IMR-90 (cell line): ENCODE measurements around the gene CHCHD2. TPM values are rescaled to one million over a fixed set of nuclear protein-coding genes. Genes with fewer than 3 reads are reported as not detected.

ENCODE experiments used
- ATAC-seq: fragments of 200-7000 bp; cut with Tn5 transposase; 2 replicates; pipeline ENCODE4 v1.9.1; 2020; ENCODE audit warnings: low read depth, mild to moderate bottlenecking, moderate library complexity
- BruUV-seq: library from RNA; stranded (reverse); fragments of 400-500 nt; replicated peaks from 2 replicates; lab custom pipeline; 2021; lab: Mats Ljungman, UMichigan
- CTCF ChIA-PET: fragments of 300-600 bp; formaldehyde crosslinking; extraction: SDS; loops from one replicate; lab custom pipeline; 2021; ENCODE audit warnings: antibody characterized with exemption; lab: Yijun Ruan, JAX
- POLR2A ChIA-PET: fragments of 300-600 bp; sonication (Branson Sonifier 250); formaldehyde crosslinking; loops from one replicate; lab custom pipeline; 2022; ENCODE audit warnings: antibody characterized with exemption; ENCODE audit not compliant: unreplicated experiment; lab: Charles Lee
- DNase-seq: peaks from one replicate; pipeline ENCODE4 v3.0.0; 2013
- H2AFZ ChIP-seq: replicated peaks from 2 replicates; pipeline ENCODE3; 2013; ENCODE audit warnings: low read length, mild to moderate bottlenecking; ENCODE audit not compliant: poor library complexity
- H2AK5ac ChIP-seq: 2 replicates; pipeline ENCODE4 v1.6.1; 2013; ENCODE audit warnings: low read depth, low read length, inconsistent platforms
- H2AK9ac ChIP-seq: replicated peaks from 2 replicates; pipeline ENCODE3; 2013; ENCODE audit warnings: mild to moderate bottlenecking, low read depth, low read length, moderate library complexity; ENCODE audit not compliant: poor library complexity
- H2BK120ac ChIP-seq: 2 replicates; pipeline ENCODE4 v1.6.1; 2013; ENCODE audit warnings: low read depth, low read length, inconsistent platforms
- H2BK15ac ChIP-seq: 3 replicates; pipeline ENCODE4 v1.6.1; 2013; ENCODE audit warnings: low read depth, low read length, inconsistent platforms
- H2BK20ac ChIP-seq: 2 replicates; pipeline ENCODE4 v1.6.1; 2013; ENCODE audit warnings: low read depth, mild to moderate bottlenecking, inconsistent platforms, low read length, moderate library complexity
- H2BK5ac ChIP-seq: 2 replicates; pipeline ENCODE4 v1.6.1; 2013; ENCODE audit warnings: mild to moderate bottlenecking, low read depth, low read length, inconsistent platforms; ENCODE audit not compliant: poor library complexity, severe bottlenecking
- H3K14ac ChIP-seq: replicated peaks from 2 replicates; pipeline ENCODE4 v1.6.1; 2013; ENCODE audit warnings: low read depth, low read length, inconsistent platforms
- H3K18ac ChIP-seq: 2 replicates; pipeline ENCODE4 v1.6.1; 2013; ENCODE audit warnings: low read depth, low read length, control low read depth
- H3K23ac ChIP-seq: 2 replicates; pipeline ENCODE4 v1.6.1; 2013; ENCODE audit warnings: low read depth, low read length, inconsistent platforms
- H3K27ac ChIP-seq: 2 replicates; pipeline ENCODE4 v1.5.1; 2013; ENCODE audit warnings: mild to moderate bottlenecking, control low read depth, low read length; ENCODE audit not compliant: insufficient read depth
- H3K27me3 ChIP-seq: 2 replicates; pipeline ENCODE4 v1.6.1; 2013; ENCODE audit warnings: low read length; ENCODE audit not compliant: control insufficient read depth, insufficient read depth
- H3K36me3 ChIP-seq: 2 replicates; pipeline ENCODE4 v1.6.1; 2013; ENCODE audit warnings: low read length, mixed read lengths; ENCODE audit not compliant: control insufficient read depth, insufficient read depth
- H3K4ac ChIP-seq: 2 replicates; pipeline ENCODE4 v1.6.1; 2013; ENCODE audit warnings: low read depth, low read length, inconsistent platforms
- H3K4me1 ChIP-seq: 2 replicates; pipeline ENCODE4 v1.6.1; 2013; ENCODE audit warnings: low read length, mixed read lengths; ENCODE audit not compliant: control insufficient read depth, insufficient read depth
- H3K4me2 ChIP-seq: 2 replicates; pipeline ENCODE4 v1.6.1; 2013; ENCODE audit warnings: low read depth, mild to moderate bottlenecking, control low read depth, low read length, moderate library complexity
- H3K4me3 ChIP-seq: 2 replicates; pipeline ENCODE4 v1.5.1; 2013; ENCODE audit warnings: low read depth, mild to moderate bottlenecking, control low read depth, low read length, moderate library complexity; ENCODE audit not compliant: insufficient read depth
- H3K56ac ChIP-seq: 2 replicates; pipeline ENCODE4 v1.6.1; 2013; ENCODE audit warnings: low read length, inconsistent platforms; ENCODE audit not compliant: insufficient read depth; ENCODE audit errors: extremely low read depth
- H3K79me1 ChIP-seq, 2 experiments: 2 replicates each; pipeline ENCODE4 v1.6.1; 2013; ENCODE audit warnings: low read length in 2 of 2, inconsistent platforms in 1 of 2, low read depth in 1 of 2
- H3K9ac ChIP-seq: 2 replicates; pipeline ENCODE4 v1.6.1; 2013; ENCODE audit warnings: low read depth, low read length, control low read depth
- H3K9me1 ChIP-seq: 2 replicates; pipeline ENCODE4 v1.6.1; 2013; ENCODE audit warnings: low read length, inconsistent platforms; ENCODE audit not compliant: insufficient read depth
- H3K9me3 ChIP-seq: 2 replicates; pipeline ENCODE4 v1.6.1; 2013; ENCODE audit warnings: low read length; ENCODE audit not compliant: control insufficient read depth, insufficient read depth
- H4K20me1 ChIP-seq: 2 replicates; pipeline ENCODE4 v1.6.1; 2013; ENCODE audit warnings: low read length, inconsistent platforms; ENCODE audit not compliant: insufficient read depth
- H4K5ac ChIP-seq: 2 replicates; pipeline ENCODE4 v1.6.1; 2013; ENCODE audit warnings: mild to moderate bottlenecking, low read depth, low read length, control low read depth
- H4K8ac ChIP-seq, 2 experiments: 2 replicates each; pipeline ENCODE4 v1.6.1; 2013; ENCODE audit warnings: low read depth in 2 of 2, low read length in 2 of 2, control low read depth in 1 of 2, inconsistent platforms in 1 of 2
- H4K91ac ChIP-seq: 2 replicates; pipeline ENCODE4 v1.6.1; 2013; ENCODE audit warnings: low read depth, low read length, inconsistent platforms; ENCODE audit not compliant: insufficient read depth
- MAFK ChIP-seq: IDR thresholded peaks from 2 replicates; pipeline ENCODE4 v1.6.1; 2012; ENCODE audit warnings: low read depth, low read length, improper control_type of control experiment
- RAD21 ChIP-seq: IDR thresholded peaks from 2 replicates; pipeline ENCODE4 v1.6.1; 2012; ENCODE audit warnings: low read length, improper control_type of control experiment
- WGBS, 2 experiments: methylation state at CpG; one replicate each; pipeline versions ENCODE4 v1.1.5 to v1.1.7; 2013; ENCODE audit warnings: missing lambda C conversion rate in 2 of 2; ENCODE audit not compliant: insufficient read length in 1 of 2; ENCODE audit errors: extremely low coverage in 2 of 2; 5-methylcytosine and 5-hydroxymethylcytosine counted together
- dilution Hi-C: fragments of 300-500 bp; cut with HindIII; formaldehyde crosslinking; loops from one replicate; pipeline ENCODE4 v1.14.3; 2018; ENCODE audit warnings: low sequenced_read_pairs; ENCODE audit not compliant: unreplicated experiment
- in situ Hi-C: fragments of 300-500 bp; cut with MboI; formaldehyde crosslinking; loops from 3 replicates; pipeline ENCODE4 v1.14.3; 2019; ENCODE audit warnings: low sequenced_read_pairs, inconsistent platforms, mixed read lengths
- intact Hi-C: fragments of 100-400 bp; cut with micrococcal nuclease; formaldehyde crosslinking; loops from 2 replicates; pipeline ENCODE4 v1.10.0; 2022
- microRNA-seq, 2 experiments: library from miRNA; stranded (forward) in 1 of 2; unstranded in 1 of 2; fragments of 10-50 nt in 1 of 2; fragments of <30 nt in 1 of 2; gene quantifications in 1 of 2; microRNA quantifications in 1 of 2; one replicate each; pipeline versions ENCODE3 to v1.1.0; 2013 to 2020; ENCODE audit not compliant: insufficient read depth in 1 of 2, insufficient read length in 1 of 2, unreplicated experiment in 1 of 2
- polyA plus RNA-seq, 3 experiments: library from polyadenylated mRNA; depleted of rRNA; stranded (reverse); fragments of >200 nt; gene quantifications; 2 replicates each; pipeline ENCODE4 v1.2.3, GENCODE V29; 2012; ENCODE audit warnings: low replicate concordance in 1 of 3
- small RNA-seq, 5 experiments: library from RNA; depleted of rRNA; stranded (forward); fragments of <200 nt; gene quantifications; one replicate each; pipeline ENCODE3, GENCODE V24; 2012
- total RNA-seq: library from RNA; depleted of rRNA; stranded (reverse); fragments of >200 nt; gene quantifications from 2 replicates; pipeline ENCODE4 v1.2.3, GENCODE V29; 2012; rRNA removed

Gene CHCHD2
- total and polyA plus RNA-seq, 2 of the 4 experiments (the other 2 are of a cell fraction) = 423 to 522 TPM

DNA sequence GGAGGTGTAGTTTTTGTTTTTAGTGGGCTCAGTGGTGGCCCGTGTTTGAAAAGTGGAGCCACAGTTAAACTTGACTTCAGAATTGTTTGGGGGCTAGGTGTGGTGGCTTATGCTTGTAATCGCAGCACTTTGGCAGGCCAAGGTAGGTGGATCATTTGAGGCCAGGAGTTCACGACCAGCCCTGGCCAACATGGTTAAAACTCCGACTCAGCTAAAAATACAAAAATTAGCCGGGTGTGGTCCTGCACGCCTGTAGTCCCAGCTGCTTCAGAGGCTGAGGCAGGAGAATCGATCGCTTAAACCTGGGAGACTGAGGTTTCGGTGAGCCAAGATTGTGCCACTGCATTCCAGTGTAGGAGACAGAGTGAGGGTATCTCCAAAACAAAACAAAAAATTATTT, 52.9 kb downstream of the CHCHD2 start:
- Histone ChIP-seq H3K79me1 (peaks cover 36 to 44% of the 10 kb centered on the region in 2 experiments), H2AK9ac (no peak overlapping the region), H3K23ac (no peak overlapping the region), H2AFZ (no peak overlapping the region), H3K4me3 (no peak overlapping the region), H2BK20ac (no peak overlapping the region), H4K91ac (no peak overlapping the region), H3K27me3 (no peaks in the 10 kb centered on the region), H2AK5ac (no peak overlapping the region), H3K4me1 (peaks cover 4% of the 10 kb centered on the region; the same call in 1 of the 2 replicates), H3K14ac (no peak overlapping the region), H3K18ac (no peak overlapping the region), H3K4ac (no peak overlapping the region), H3K4me2 (no peak overlapping the region), H4K8ac (no peak overlapping the region; a peak in 1 of 4 replicates), H3K27ac (no peak overlapping the region), H3K9ac (no peak overlapping the region), H2BK5ac (no peak overlapping the region), H4K5ac (no peak overlapping the region), H3K36me3 (peaks cover 26% of the 10 kb centered on the region), H3K56ac (no peak overlapping the region), H2BK120ac (no peak overlapping the region), H3K9me3 (no peaks in the 10 kb centered on the region), H3K9me1 (0 out of 2 replicates have a peak, but pooled peaks cover 2% of the 10 kb centered on the region), H2BK15ac (no peak overlapping the region), H4K20me1 (no peaks in the 10 kb centered on the region)
- WGBS, 2 experiments = 92% methylated on average over 4 of the region's 9 CpGs; no CpG with 5 or more reads in 1 of the 2 experiments
- no TSS peak for BruUV-seq
- TF ChIP-seq MAFK (peak; percentile 88), RAD21 (no peak)
- in situ Hi-C loops = no loop called here
- ATAC-seq (no peak), DNase-seq (no peak)
- dilution Hi-C loops = no loop called here
- intact Hi-C loops = loop anchor here (5.0 kb wide), 1 partner anchor 46 kb away; no protein-coding TSS in a partner anchor
- ChIA-PET POLR2A (no interaction called here), CTCF (no interaction called here)

Small RNAs within 50 kb of the gene (microRNA-seq; reads per million reads assigned to microRNA genes)
- gene SNORA15 (ENCODE audit: insufficient read depth, insufficient read length) (not detected), gene SNORA22B (ENCODE audit: insufficient read depth, insufficient read length) (not detected)

Small RNAs within 50 kb of the gene (small RNA-seq; reads per million reads assigned to genes)
- gene SNORA15 (0 to 0.73 (median 0) reads per million in 5 experiments), gene SNORA22B (0 to 3.5 (median 0) reads per million in 5 experiments)

Other genes starting within 250 kb of the CHCHD2 start
- not detected in 2 replicates for gene SEPTIN14, start 243.7 kb downstream of the CHCHD2 start, total RNA-seq
- gene SEPTIN14, start 243.7 kb downstream of the CHCHD2 start, polyA plus RNA-seq (2012; rRNA removed) = not detected in 2 replicates
- 1.4 and 2.5 TPM in 2 replicates for gene ZNF713, start 219.0 kb downstream of the CHCHD2 start, total RNA-seq
- 0.52 and 0.74 TPM in 2 replicates for gene ZNF713, start 219.0 kb downstream of the CHCHD2 start, polyA plus RNA-seq (2012; rRNA removed)
- 15.2 and 21.1 TPM in 2 replicates for gene MRPS17, start 154.6 kb downstream of the CHCHD2 start, total RNA-seq
- 8.9 and 9.9 TPM in 2 replicates for gene MRPS17, start 154.6 kb downstream of the CHCHD2 start, polyA plus RNA-seq (2012; rRNA removed)
- 42.8 and 53.0 TPM in 2 replicates for gene NIPSNAP2, start 141.9 kb downstream of the CHCHD2 start, total RNA-seq
- gene NIPSNAP2, start 141.9 kb downstream of the CHCHD2 start, polyA plus RNA-seq (2012; rRNA removed) = 30.4 and 33.7 TPM in 2 replicates
- 48.4 and 55.8 TPM in 2 replicates for gene PSPH, start 55.0 kb downstream of the CHCHD2 start, total RNA-seq
- 30.0 and 31.8 TPM in 2 replicates for gene PSPH, start 55.0 kb downstream of the CHCHD2 start, polyA plus RNA-seq (2012; rRNA removed)
- gene CCT6A, start 54.7 kb downstream of the CHCHD2 start, total RNA-seq = 265 and 311 TPM in 2 replicates
- gene CCT6A, start 54.7 kb downstream of the CHCHD2 start, polyA plus RNA-seq (2012; rRNA removed) = 133 and 135 TPM in 2 replicates
- 93.0 and 97.3 TPM in 2 replicates for gene SUMF2, start 42.2 kb downstream of the CHCHD2 start, total RNA-seq
- 80.7 and 86.2 TPM in 2 replicates for gene SUMF2, start 42.2 kb downstream of the CHCHD2 start, polyA plus RNA-seq (2012; rRNA removed)
- gene PHKG1, start 13.5 kb downstream of the CHCHD2 start, total RNA-seq = under 0.01 and 0.72 TPM in 2 replicates
- gene PHKG1, start 13.5 kb downstream of the CHCHD2 start, polyA plus RNA-seq (2012; rRNA removed) = 0.62 and 0.67 TPM in 2 replicates
- gene NUPR2, start 9.9 kb upstream of the CHCHD2 start, total RNA-seq = not detected in 2 replicates
- gene NUPR2, start 9.9 kb upstream of the CHCHD2 start, polyA plus RNA-seq (2012; rRNA removed) = not detected in 2 replicates